ENCODE data around the gene EFR3B. TPM values are rescaled to one million over a fixed set of nuclear protein-coding genes. Genes with fewer than 3 reads are reported as not detected.
"Not testable (repeated sequence)": the region's sequence is repeated elsewhere in the genome, so short reads cannot be mapped to it uniquely, and the experiment has no call there.

EFR3B gene
- total and polyA plus RNA-seq, 3 experiments from 2014 or later: 0.16 to 0.27 (median 0.20) TPM

GRCh38 chr2:25090801-25091200 lies 48.9 kb downstream of the EFR3B start:
- no peaks in the 10 kb centered on the region for H3K9me3 ChIP-seq (ENCODE audit: low read length)
- H3K27ac ChIP-seq (ENCODE audit: low read depth, low read length): no peak overlapping the region
- ChIA-PET CTCF (no interaction called here), POLR2A (no interaction called here)
- no peaks in the 10 kb centered on the region for H3K4me1 ChIP-seq (ENCODE audit: insufficient read depth, low read length)
- H3K27ac Mint-ChIP-seq: no peak overlapping the region
- H3K27me3 Mint-ChIP-seq: peaks cover 4 to 7% of the 10 kb centered on the region in 2 donors
- no peaks in the 10 kb centered on the region for H3K9me3 Mint-ChIP-seq
- H3K36me3 ChIP-seq (ENCODE audit: insufficient read depth, low read length): no peaks in the 10 kb centered on the region
- DNase-seq: no peak
- no peak overlapping the region for H3K4me3 Mint-ChIP-seq
- no peaks in the 10 kb centered on the region for H3K27me3 ChIP-seq (ENCODE audit: insufficient read depth, low read length, poor library complexity, severe bottlenecking)
- no peak overlapping the region for H3K4me3 ChIP-seq (ENCODE audit: low read length)
- H3K36me3 Mint-ChIP-seq: no peaks in the 10 kb centered on the region
- H3K4me1 Mint-ChIP-seq: no peaks in the 10 kb centered on the region

DNA sequence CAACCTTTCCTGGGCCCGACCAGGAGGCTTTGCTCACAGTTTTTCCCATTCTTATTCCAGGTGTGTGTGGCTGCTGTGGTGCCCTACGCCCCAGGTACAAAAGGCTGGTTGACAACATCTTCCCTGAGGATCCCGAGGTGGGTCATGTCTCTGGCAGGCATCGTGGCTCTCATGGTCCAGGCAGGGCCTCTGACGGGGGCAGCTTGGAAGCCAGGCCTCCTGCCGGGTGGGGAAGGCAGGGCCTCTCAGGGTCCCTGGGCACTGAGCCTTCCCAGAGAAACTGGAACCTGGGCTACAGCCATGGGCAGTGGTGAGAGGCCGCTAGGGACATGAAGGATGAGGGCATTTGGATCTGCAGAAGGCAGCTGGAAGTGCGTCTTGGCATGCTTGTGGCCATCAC lies 49.4 kb downstream of the EFR3B start:
- no peak overlapping the region for H3K27ac Mint-ChIP-seq
- CTCF ChIA-PET: no interaction called here

DNA sequence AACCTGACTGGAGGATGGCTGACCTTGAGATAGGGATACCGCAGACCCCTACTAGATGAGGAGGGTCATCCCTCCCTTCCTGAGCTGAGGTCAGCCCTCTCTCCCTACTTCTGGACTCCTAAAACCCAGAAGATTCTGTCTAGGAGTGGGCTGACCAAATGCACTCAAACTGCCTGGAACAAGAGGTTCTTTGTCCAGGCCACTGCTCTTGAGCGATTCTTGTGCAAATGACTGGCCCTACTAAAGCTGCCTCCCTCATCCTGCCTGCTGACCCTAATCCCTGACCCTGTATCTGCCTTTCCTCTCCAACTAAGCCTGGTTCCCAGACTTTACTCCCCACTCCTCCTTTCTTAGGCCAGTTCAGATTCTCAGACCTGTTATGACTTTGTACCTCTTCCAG lies 56.2 kb downstream of the EFR3B start:
- DNase-seq: no peak
- Mint-ChIP-seq H3K27ac (no peak overlapping the region), H3K27me3 (peaks cover 6 to 9% of the 10 kb centered on the region in 2 donors), H3K36me3 (no peaks in the 10 kb centered on the region), H3K9me3 (no peaks in the 10 kb centered on the region), H3K4me1 (no peaks in the 10 kb centered on the region), H3K4me3 (no peak overlapping the region)
- no peaks in the 10 kb centered on the region for H3K36me3 ChIP-seq (ENCODE audit: insufficient read depth, low read length)
- POLR2A ChIA-PET: no interaction called here
- H3K27me3 ChIP-seq (ENCODE audit: insufficient read depth, low read length, poor library complexity, severe bottlenecking): no peaks in the 10 kb centered on the region
- no peaks in the 10 kb centered on the region for H3K4me1 ChIP-seq (ENCODE audit: insufficient read depth, low read length)
- H3K9me3 ChIP-seq (ENCODE audit: low read length): no peaks in the 10 kb centered on the region
- H3K27ac ChIP-seq (ENCODE audit: low read depth, low read length): no peak overlapping the region
- CTCF ChIA-PET: no interaction called here
- no peak overlapping the region for H3K4me3 ChIP-seq (ENCODE audit: low read length)

More for the DNA sequence above, 49.4 kb downstream of the EFR3B start:
- Mint-ChIP-seq H3K36me3 (no peaks in the 10 kb centered on the region), H3K4me1 (no peaks in the 10 kb centered on the region), H3K9me3 (no peaks in the 10 kb centered on the region), H3K4me3 (no peak overlapping the region), H3K27me3 (peaks cover 4 to 7% of the 10 kb centered on the region in 2 donors)
- POLR2A ChIA-PET: no interaction called here
- no peaks in the 10 kb centered on the region for H3K4me1 ChIP-seq (ENCODE audit: insufficient read depth, low read length)
- H3K27ac ChIP-seq (ENCODE audit: low read depth, low read length): no peak overlapping the region
- H3K36me3 ChIP-seq (ENCODE audit: insufficient read depth, low read length): no peaks in the 10 kb centered on the region
- H3K27me3 ChIP-seq (ENCODE audit: insufficient read depth, low read length, poor library complexity, severe bottlenecking): no peaks in the 10 kb centered on the region
- H3K9me3 ChIP-seq (ENCODE audit: low read length): no peaks in the 10 kb centered on the region
- DNase-seq: no peak
- no peak overlapping the region for H3K4me3 ChIP-seq (ENCODE audit: low read length)

DNA sequence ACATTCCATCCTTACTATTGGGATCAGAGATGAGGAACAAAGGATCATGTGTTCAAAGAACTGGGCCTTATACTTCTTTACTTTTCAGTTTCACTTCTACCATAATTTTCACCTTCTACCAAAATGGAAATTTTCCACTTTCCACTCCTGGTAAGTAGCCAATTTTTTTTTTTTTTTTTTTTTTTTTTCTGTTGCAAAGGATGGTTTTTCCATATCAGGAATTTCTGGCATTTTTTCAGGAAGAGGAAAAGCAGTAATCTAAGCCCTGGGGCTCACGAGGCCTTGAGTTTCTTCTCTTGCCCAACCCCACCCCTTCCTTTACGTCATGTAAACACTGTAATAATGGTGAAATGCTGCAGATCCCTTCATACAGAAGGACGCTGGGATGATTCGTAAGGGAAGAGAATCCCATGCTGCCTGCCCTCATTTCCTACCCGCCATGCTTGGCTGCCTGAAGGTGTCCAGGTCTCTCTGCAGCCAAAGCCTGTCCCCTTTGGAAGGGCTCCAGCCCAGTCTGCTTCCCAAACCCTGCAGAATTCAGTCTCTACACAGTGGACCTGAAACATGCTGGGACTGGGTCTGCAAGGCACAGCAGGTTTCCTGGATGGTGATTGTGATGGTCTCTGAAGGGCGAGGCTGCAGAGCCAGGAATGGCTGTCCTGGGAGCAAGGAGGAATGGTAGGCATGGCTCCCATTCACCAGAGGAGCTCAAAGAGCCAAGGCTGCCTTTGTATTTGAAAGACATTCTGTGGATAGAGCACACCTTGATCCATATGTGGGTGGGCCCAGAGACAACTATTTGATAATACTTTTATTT lies 57.0 kb downstream of the EFR3B start:
- Histone ChIP-seq H3K4me3 (ENCODE audit: low read length) (no peak overlapping the region), H3K36me3 (ENCODE audit: insufficient read depth, low read length) (no peaks in the 10 kb centered on the region), H3K9me3 (ENCODE audit: low read length) (no peaks in the 10 kb centered on the region), H3K4me1 (ENCODE audit: insufficient read depth, low read length) (no peaks in the 10 kb centered on the region), H3K27me3 (ENCODE audit: insufficient read depth, low read length, poor library complexity, severe bottlenecking) (no peaks in the 10 kb centered on the region), H3K27ac (ENCODE audit: low read depth, low read length) (no peak overlapping the region)
- no peaks in the 10 kb centered on the region for H3K9me3 Mint-ChIP-seq
- ChIA-PET POLR2A (no interaction called here), CTCF (no interaction called here)
- H3K27ac Mint-ChIP-seq: no peak overlapping the region
- H3K4me1 Mint-ChIP-seq: no peaks in the 10 kb centered on the region
- H3K36me3 Mint-ChIP-seq: no peaks in the 10 kb centered on the region
- no peak overlapping the region for H3K4me3 Mint-ChIP-seq
- DNase-seq: no peak
- H3K27me3 Mint-ChIP-seq: peaks cover 5 to 6% of the 10 kb centered on the region in 2 donors

DNA sequence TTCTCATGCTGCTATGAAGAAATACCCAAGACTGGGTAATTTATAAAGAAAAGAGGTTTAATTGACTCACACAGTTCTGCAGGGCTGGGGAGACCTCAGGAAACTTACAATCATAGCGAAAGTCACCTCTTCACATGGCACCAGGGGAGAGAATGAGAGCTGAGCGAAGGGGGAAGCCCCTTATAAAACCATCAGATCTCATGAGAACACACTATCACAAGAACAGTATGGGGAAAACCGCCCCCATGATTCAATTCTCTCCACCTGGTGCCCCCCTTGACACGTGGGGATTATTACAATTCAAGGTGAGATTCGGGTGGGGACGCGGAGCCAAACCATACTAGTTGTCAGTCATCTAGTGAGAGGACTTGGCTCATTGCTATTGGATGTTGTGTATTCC lies 60.5 kb downstream of the EFR3B start:
- POLR2A ChIA-PET; H3K36me3 Mint-ChIP-seq; H3K36me3 ChIP-seq (ENCODE audit: insufficient read depth, low read length); H3K4me1 Mint-ChIP-seq; H3K27ac Mint-ChIP-seq; H3K27me3 ChIP-seq (ENCODE audit: insufficient read depth, low read length, poor library complexity, severe bottlenecking); H3K4me1 ChIP-seq (ENCODE audit: insufficient read depth, low read length); CTCF ChIA-PET; H3K4me3 Mint-ChIP-seq; H3K9me3 Mint-ChIP-seq; H3K9me3 ChIP-seq (ENCODE audit: low read length); DNase-seq; H3K4me3 ChIP-seq (ENCODE audit: low read length); H3K27ac ChIP-seq (ENCODE audit: low read depth, low read length): not testable (repeated sequence)
- H3K27me3 Mint-ChIP-seq: peaks cover 8 to 11% of the 10 kb centered on the region in 2 donors

DNA sequence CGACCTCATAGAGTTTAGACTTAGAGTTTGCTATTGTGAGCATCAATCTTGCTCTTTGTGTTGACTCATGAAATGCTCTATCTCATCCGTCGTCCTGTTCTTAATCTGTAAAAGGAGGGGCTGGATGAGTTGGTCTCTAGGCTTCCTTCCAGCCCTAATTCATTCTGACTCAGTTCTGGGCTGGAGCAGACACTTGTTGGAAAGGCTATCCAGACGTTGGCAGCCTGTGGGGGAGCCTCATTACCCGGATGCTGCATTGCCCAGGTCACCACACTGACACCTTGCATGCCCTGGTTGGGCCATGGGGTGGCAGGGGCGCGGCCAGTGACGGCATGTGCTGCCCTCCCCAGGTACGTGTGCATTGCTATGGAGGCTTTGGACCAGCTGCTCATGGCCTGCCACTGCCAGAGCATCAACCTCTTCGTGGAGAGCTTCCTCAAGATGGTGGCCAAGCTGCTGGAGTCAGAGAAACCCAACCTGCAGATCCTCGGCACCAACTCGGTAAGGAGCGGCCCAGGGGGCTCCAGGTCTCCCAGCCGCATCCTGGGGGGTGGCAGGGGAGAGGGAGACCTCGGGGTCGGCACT lies 61.5 kb downstream of the EFR3B start:
- CTCF ChIA-PET: no interaction called here

DNA sequence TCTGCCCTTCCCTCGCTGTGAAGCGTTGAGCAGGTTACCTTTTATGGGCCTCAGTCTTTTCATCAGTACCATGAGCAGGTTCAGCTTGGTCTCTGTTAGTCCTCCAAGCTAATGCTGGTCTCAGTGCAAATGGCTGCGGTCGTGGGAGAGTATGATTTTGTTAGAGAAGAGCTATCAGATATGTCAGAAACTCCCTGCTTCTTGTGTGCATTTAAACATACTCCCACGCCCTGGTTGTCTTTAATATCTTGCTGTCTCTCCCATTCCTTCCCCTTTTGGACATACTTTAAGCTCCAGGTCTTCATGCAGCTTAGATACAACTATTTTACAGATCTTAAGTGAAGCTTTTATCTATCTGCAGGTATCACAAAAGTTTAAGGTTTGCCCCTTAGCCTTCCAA lies 62.9 kb downstream of the EFR3B start:
- CTCF ChIA-PET: no interaction called here
- no peaks in the 10 kb centered on the region for H3K4me1 ChIP-seq (ENCODE audit: insufficient read depth, low read length)
- no peak overlapping the region for H3K4me3 ChIP-seq (ENCODE audit: low read length)
- no peaks in the 10 kb centered on the region for H3K27me3 ChIP-seq (ENCODE audit: insufficient read depth, low read length, poor library complexity, severe bottlenecking)
- POLR2A ChIA-PET: no interaction called here
- no peak overlapping the region for H3K27ac ChIP-seq (ENCODE audit: low read depth, low read length)
- Mint-ChIP-seq H3K36me3 (no peaks in the 10 kb centered on the region), H3K4me3 (no peak overlapping the region), H3K27ac (no peak overlapping the region), H3K27me3 (peaks cover 11 to 14% of the 10 kb centered on the region in 2 donors), H3K9me3 (no peaks in the 10 kb centered on the region), H3K4me1 (no peaks in the 10 kb centered on the region)
- no peaks in the 10 kb centered on the region for H3K36me3 ChIP-seq (ENCODE audit: insufficient read depth, low read length)
- no peaks in the 10 kb centered on the region for H3K9me3 ChIP-seq (ENCODE audit: low read length)
- DNase-seq: no peak

More for the DNA sequence above, 61.5 kb downstream of the EFR3B start:
- H3K4me1 Mint-ChIP-seq: no peaks in the 10 kb centered on the region
- DNase-seq: no peak
- H3K27me3 ChIP-seq (ENCODE audit: insufficient read depth, low read length, poor library complexity, severe bottlenecking): no peaks in the 10 kb centered on the region
- H3K4me3 ChIP-seq (ENCODE audit: low read length): no peak overlapping the region
- peak overlapping the region in 1 of 8 donors; percentile 63 for H3K27ac Mint-ChIP-seq
- no peaks in the 10 kb centered on the region for H3K36me3 ChIP-seq (ENCODE audit: insufficient read depth, low read length)
- H3K27ac ChIP-seq (ENCODE audit: low read depth, low read length): no peak overlapping the region
- no peak overlapping the region for H3K4me3 Mint-ChIP-seq
- no peaks in the 10 kb centered on the region for H3K9me3 ChIP-seq (ENCODE audit: low read length)
- no peaks in the 10 kb centered on the region for H3K9me3 Mint-ChIP-seq
- no peaks in the 10 kb centered on the region for H3K36me3 Mint-ChIP-seq
- no peaks in the 10 kb centered on the region for H3K4me1 ChIP-seq (ENCODE audit: insufficient read depth, low read length)
- POLR2A ChIA-PET: no interaction called here
- peaks cover 11 to 12% of the 10 kb centered on the region in 2 donors for H3K27me3 Mint-ChIP-seq

DNA sequence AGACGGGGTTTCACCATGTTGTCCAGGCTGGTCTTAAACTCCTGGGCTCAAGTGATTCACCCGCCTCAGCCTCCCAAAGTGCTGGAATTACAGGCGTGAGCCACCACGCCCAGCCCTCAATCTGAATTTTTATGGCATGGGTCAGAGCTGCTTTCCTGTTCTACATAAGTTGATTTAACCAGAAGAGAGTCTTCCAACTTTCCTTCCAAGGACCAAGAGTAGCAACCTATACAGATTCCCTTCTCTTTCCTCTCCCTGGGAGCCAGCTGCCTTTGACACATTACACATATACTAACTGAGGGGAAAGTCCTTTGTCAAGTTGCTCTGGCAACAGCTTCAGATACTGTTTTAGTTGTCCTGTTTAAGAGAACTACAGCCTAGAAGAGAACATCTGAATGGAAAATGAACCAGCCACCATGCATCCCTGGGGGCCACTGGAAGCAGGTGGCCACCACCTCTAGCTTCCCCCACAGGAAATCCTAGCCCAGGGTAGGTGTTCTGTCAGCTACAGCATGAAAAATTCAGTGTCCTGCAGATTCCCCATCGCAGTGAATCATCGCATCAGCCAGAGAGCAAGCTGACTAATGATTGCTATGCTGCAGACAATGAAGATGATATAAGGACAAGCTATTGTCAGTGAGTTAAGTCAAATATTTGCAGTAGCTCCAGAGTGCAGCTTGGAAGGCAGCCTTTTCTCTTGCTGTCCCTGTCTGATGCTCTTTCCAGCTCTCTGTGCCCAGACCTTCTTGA lies 63.6 kb downstream of the EFR3B start:
- Histone ChIP-seq H3K36me3 (ENCODE audit: insufficient read depth, low read length) (no peaks in the 10 kb centered on the region), H3K4me1 (ENCODE audit: insufficient read depth, low read length) (no peaks in the 10 kb centered on the region), H3K27me3 (ENCODE audit: insufficient read depth, low read length, poor library complexity, severe bottlenecking) (no peaks in the 10 kb centered on the region), H3K27ac (ENCODE audit: low read depth, low read length) (no peak overlapping the region), H3K4me3 (ENCODE audit: low read length) (no peak overlapping the region), H3K9me3 (ENCODE audit: low read length) (no peaks in the 10 kb centered on the region)
- no peak for DNase-seq
- ChIA-PET POLR2A (no interaction called here), CTCF (interaction anchor here (0.8 kb wide), 1 partner anchor 23 kb away, joined by 3 read pairs; no protein-coding TSS in a partner anchor)
- Mint-ChIP-seq H3K4me3 (no peak overlapping the region), H3K36me3 (no peaks in the 10 kb centered on the region), H3K9me3 (no peaks in the 10 kb centered on the region), H3K27me3 (peaks cover 10 to 19% of the 10 kb centered on the region in 2 donors), H3K27ac (no peak overlapping the region), H3K4me1 (no peaks in the 10 kb centered on the region)
